GM23338 (cell line): Measurements from ENCODE around the gene PIKFYVE. TPM values are rescaled to one million over a fixed set of nuclear protein-coding genes. Genes with fewer than 3 reads are reported as not detected.
A peak's percentile ranks its signal among the peaks of the same experiment; 100 is the strongest.
"Not testable (repeated sequence)": the region's sequence is repeated elsewhere in the genome, so short reads cannot be mapped to it uniquely, and the experiment has no call there.

Experiments used
- ATAC-seq: fragments of 200-7000 bp; cut with Tn5 transposase; 3 replicates; pipeline ENCODE4 v1.9.1; 2020
- DNase-seq: peaks from one replicate; pipeline ENCODE4 v3.0.0-alpha.2; 2015; ENCODE audit warnings: low spot score
- H2AFZ ChIP-seq: fragments of 200-600 bp; sonication (generic); 2 replicates; pipeline ENCODE4 v1.8.0; 2016; ENCODE audit warnings: antibody characterized with exemption, mild to moderate bottlenecking, moderate library complexity
- H3F3A ChIP-seq: fragments of 200-600 bp; sonication (generic); replicated peaks from 2 replicates; pipeline ENCODE4 v1.8.0; 2017; ENCODE audit warnings: antibody characterized with exemption, mixed run types, low read depth
- H3K27ac ChIP-seq: fragments of 200-600 bp; sonication (generic); 2 replicates; pipeline ENCODE4 v1.6.1; 2016; ENCODE audit warnings: low read depth
- H3K27me3 ChIP-seq: fragments of 200-600 bp; sonication (generic); 2 replicates; pipeline ENCODE4 v1.8.0; 2016; ENCODE audit warnings: mild to moderate bottlenecking, mixed run types, moderate library complexity; ENCODE audit not compliant: insufficient read depth
- H3K36me3 ChIP-seq: fragments of 200-600 bp; sonication (generic); 2 replicates; pipeline ENCODE4 v1.8.0; 2016; ENCODE audit warnings: mild to moderate bottlenecking; ENCODE audit not compliant: insufficient read depth
- H3K4me1 ChIP-seq: fragments of 200-600 bp; sonication (generic); 2 replicates; pipeline ENCODE4 v1.8.0; 2016; ENCODE audit warnings: mild to moderate bottlenecking, moderate library complexity; ENCODE audit not compliant: insufficient read depth
- H3K4me2 ChIP-seq: fragments of 200-600 bp; sonication (generic); 2 replicates; pipeline ENCODE4 v1.7.1; 2017; ENCODE audit warnings: mixed run types
- H3K4me3 ChIP-seq: fragments of 200-600 bp; sonication (generic); 2 replicates; pipeline ENCODE4 v1.6.1; 2016; ENCODE audit warnings: mixed run types
- H3K79me2 ChIP-seq: fragments of 200-600 bp; sonication (generic); replicated peaks from 2 replicates; pipeline ENCODE4 v1.8.0; 2017; ENCODE audit warnings: mild to moderate bottlenecking; ENCODE audit not compliant: insufficient read depth
- H3K9me2 ChIP-seq: fragments of 200-600 bp; sonication (generic); 2 replicates; pipeline ENCODE4 v1.8.0; 2017; ENCODE audit not compliant: insufficient read depth
- H4K20me1 ChIP-seq: fragments of 200-600 bp; sonication (generic); replicated peaks from 2 replicates; pipeline ENCODE4 v1.8.0; 2017; ENCODE audit warnings: mild to moderate bottlenecking; ENCODE audit not compliant: insufficient read depth
- H3K27ac Mint-ChIP-seq: 2 replicates; pipeline ENCODE4 v1.8.0; 2020; ENCODE audit warnings: inconsistent platforms, mild to moderate bottlenecking, moderate library complexity, mixed read lengths
- H3K27me3 Mint-ChIP-seq: 3 replicates; pipeline ENCODE4 v1.8.0; 2022; ENCODE audit warnings: low read depth, mild to moderate bottlenecking, moderate library complexity, mixed read lengths, inconsistent platforms; ENCODE audit not compliant: insufficient read depth, poor library complexity
- H3K36me3 Mint-ChIP-seq: 3 replicates; pipeline ENCODE4 v1.8.0; 2021; ENCODE audit warnings: low read depth, mild to moderate bottlenecking, inconsistent platforms, moderate library complexity, mixed read lengths
- H3K4me1 Mint-ChIP-seq: 3 replicates; pipeline ENCODE4 v1.8.0; 2020; ENCODE audit warnings: mild to moderate bottlenecking, inconsistent platforms, mixed read lengths
- H3K4me3 Mint-ChIP-seq: 3 replicates; pipeline ENCODE4 v1.8.0; 2021; ENCODE audit warnings: moderate library complexity, mild to moderate bottlenecking, inconsistent platforms, mixed read lengths
- H3K9me3 Mint-ChIP-seq: 3 replicates; pipeline ENCODE4 v1.8.0; 2020; ENCODE audit warnings: moderate library complexity, mild to moderate bottlenecking, inconsistent platforms, mixed read lengths
- CREB1 ChIP-seq: fragments of 250-450 bp; sonication (Bioruptor Pico); IDR thresholded peaks from 2 replicates; pipeline ENCODE4 v1.5.0; 2020; ENCODE audit warnings: low read depth, mild to moderate bottlenecking, moderate library complexity
- ZNF331 ChIP-seq: fragments of 250-450 bp; sonication (Bioruptor Pico); IDR thresholded peaks from 2 replicates; pipeline ENCODE4 v1.5.0; 2020; ENCODE audit warnings: low read depth, mild to moderate bottlenecking, moderate library complexity
- polyA plus RNA-seq: library from polyadenylated mRNA; unstranded; fragments of >200 nt; fragmentation: Nextera tagmentation; extraction: Ambion mirVana; gene quantifications from 2 replicates; pipeline ENCODE4 v1.2.1, GENCODE V29; 2016
- total RNA-seq: library from RNA; depleted of rRNA; stranded (reverse); fragments of >200 nt; shearing (Covaris generic); gene quantifications from 2 replicates; pipeline ENCODE4 v1.2.3, GENCODE V29; 2014
- TF ChIP-seq, protein P1 (sequence below), 2 experiments: fragments of 200-600 bp in 1 of 2; sonication (generic) in 1 of 2; conservative IDR thresholded peaks; 2 replicates each; pipeline versions ENCODE4 v1.5.1 to v1.6.1; 2016 to 2017; ENCODE audit warnings: antibody characterized with exemption in 2 of 2, low read depth in 2 of 2, mild to moderate bottlenecking in 2 of 2, moderate library complexity in 1 of 2
- TF ChIP-seq, protein P2 (sequence below): IDR thresholded peaks from 2 replicates; pipeline ENCODE4 v1.6.1; 2016; ENCODE audit warnings: antibody characterized with exemption

Gene PIKFYVE
- total and polyA plus RNA-seq, 2 experiments from 2014 or later = 15.1 to 48.0 TPM

DNA sequence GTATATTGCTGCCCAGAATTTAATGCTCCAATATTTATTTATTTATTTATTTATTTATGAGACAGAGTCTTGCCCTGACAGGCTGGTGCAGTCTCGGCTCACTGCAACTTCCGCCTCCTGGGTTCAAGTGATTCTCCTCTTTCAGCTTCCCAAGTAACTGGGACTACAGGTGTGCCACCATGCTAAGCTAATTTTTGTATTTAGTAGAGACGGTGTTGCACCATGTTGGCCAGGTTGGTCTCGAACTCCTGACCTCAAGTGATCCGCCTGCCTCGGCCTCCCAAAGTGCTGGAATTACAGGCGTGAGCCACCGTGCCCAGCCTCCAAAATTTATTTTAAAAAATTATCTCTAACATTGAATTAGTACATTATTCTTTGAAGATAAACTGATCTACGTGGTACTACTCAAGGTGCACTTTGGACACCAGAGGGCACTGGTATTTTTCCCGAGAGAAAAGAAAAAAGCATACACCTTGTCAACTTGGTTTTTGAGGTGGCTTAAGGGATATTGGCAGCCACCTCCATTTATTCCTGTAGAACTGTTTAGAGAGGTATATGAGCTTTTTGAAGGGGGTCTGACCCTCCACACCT is 9.8 kb upstream of the PIKFYVE start:
- Mint-ChIP-seq H3K4me1 (peaks cover 29% of the 10 kb centered on the region), H3K4me3 (peak overlapping the region; percentile 99; the same call in 2 of the 3 replicates), H3K27ac (peak overlapping the region; percentile 49), H3K27me3 (peaks cover 13% of the 10 kb centered on the region), H3K9me3 (no peaks in the 10 kb centered on the region; the same call in 2 of the 3 replicates), H3K36me3 (peaks cover 28% of the 10 kb centered on the region)
- H3K4me1 ChIP-seq = peaks cover 24% of the 10 kb centered on the region
- DNase-seq = peak; percentile 58
- ATAC-seq = no peak
- H3K4me2 ChIP-seq = peak overlapping the region; percentile 76; the same call in 1 of the 2 replicates
- no peak overlapping the region for H3K4me3 ChIP-seq
- peaks cover 24% of the 10 kb centered on the region for H3K36me3 ChIP-seq
- H3K27ac ChIP-seq = peak overlapping the region; percentile 91
- peaks cover 11% of the 10 kb centered on the region for H4K20me1 ChIP-seq
- peaks cover 6% of the 10 kb centered on the region; the same call in 1 of the 2 replicates for H3F3A ChIP-seq
- H3K27me3 ChIP-seq = no peaks in the 10 kb centered on the region
- TF ChIP-seq, protein P1, sequence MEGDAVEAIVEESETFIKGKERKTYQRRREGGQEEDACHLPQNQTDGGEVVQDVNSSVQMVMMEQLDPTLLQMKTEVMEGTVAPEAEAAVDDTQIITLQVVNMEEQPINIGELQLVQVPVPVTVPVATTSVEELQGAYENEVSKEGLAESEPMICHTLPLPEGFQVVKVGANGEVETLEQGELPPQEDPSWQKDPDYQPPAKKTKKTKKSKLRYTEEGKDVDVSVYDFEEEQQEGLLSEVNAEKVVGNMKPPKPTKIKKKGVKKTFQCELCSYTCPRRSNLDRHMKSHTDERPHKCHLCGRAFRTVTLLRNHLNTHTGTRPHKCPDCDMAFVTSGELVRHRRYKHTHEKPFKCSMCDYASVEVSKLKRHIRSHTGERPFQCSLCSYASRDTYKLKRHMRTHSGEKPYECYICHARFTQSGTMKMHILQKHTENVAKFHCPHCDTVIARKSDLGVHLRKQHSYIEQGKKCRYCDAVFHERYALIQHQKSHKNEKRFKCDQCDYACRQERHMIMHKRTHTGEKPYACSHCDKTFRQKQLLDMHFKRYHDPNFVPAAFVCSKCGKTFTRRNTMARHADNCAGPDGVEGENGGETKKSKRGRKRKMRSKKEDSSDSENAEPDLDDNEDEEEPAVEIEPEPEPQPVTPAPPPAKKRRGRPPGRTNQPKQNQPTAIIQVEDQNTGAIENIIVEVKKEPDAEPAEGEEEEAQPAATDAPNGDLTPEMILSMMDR (conservative IDR thresholded peaks at IDR 0.05; ENCODE audit: low read depth in 2 of 2) = peak; percentile 49 to 62
- TF ChIP-seq, protein P2, sequence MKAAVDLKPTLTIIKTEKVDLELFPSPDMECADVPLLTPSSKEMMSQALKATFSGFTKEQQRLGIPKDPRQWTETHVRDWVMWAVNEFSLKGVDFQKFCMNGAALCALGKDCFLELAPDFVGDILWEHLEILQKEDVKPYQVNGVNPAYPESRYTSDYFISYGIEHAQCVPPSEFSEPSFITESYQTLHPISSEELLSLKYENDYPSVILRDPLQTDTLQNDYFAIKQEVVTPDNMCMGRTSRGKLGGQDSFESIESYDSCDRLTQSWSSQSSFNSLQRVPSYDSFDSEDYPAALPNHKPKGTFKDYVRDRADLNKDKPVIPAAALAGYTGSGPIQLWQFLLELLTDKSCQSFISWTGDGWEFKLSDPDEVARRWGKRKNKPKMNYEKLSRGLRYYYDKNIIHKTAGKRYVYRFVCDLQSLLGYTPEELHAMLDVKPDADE = no peak
- H2AFZ ChIP-seq = no peak overlapping the region
- H3K9me2 ChIP-seq = no peaks in the 10 kb centered on the region
- peaks cover 35% of the 10 kb centered on the region for H3K79me2 ChIP-seq

GRCh38 chr2:208256849-208257813 is 8.9 kb upstream of the PIKFYVE start:
- not testable (repeated sequence) for H3F3A ChIP-seq, H3K4me3 Mint-ChIP-seq, H3K27me3 ChIP-seq, ATAC-seq, DNase-seq, H3K9me2 ChIP-seq, H4K20me1 ChIP-seq, H3K9me3 Mint-ChIP-seq, H3K4me2 ChIP-seq, H2AFZ ChIP-seq, H3K4me3 ChIP-seq
- H3K27ac ChIP-seq = peak overlapping the region; percentile 77; the same call in 1 of the 2 replicates
- peaks cover 19% of the 10 kb centered on the region for H3K36me3 Mint-ChIP-seq
- H3K4me1 ChIP-seq = peaks cover 18% of the 10 kb centered on the region
- H3K27me3 Mint-ChIP-seq = peaks cover 13% of the 10 kb centered on the region
- peaks cover 27% of the 10 kb centered on the region for H3K79me2 ChIP-seq
- H3K4me1 Mint-ChIP-seq = peaks cover 24% of the 10 kb centered on the region
- H3K27ac Mint-ChIP-seq = peak overlapping the region; percentile 49
- H3K36me3 ChIP-seq = peaks cover 16% of the 10 kb centered on the region

DNA sequence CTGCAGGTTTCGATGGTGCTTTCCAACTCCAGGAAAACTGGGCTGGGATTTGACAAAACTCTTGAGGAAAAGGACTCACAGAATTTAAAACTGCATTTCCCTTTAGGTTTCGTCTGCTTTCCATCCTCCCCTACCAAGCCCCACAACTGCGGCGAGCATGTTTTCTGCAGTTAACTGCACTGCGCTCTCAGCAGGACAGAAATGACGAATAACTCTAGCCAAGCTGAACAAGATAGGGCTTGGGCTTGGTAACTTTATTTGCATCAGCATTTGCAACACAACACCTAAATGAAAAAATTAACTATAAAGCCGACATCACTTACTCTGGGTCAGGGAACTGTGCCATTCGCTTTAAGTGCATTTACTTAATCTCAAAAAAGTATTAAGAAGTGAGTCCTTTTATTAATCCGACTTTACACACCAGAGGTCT is 669 bp upstream of the PIKFYVE start:
- H3K27me3 ChIP-seq = no peaks in the 10 kb centered on the region
- H3K4me3 ChIP-seq = peak overlapping the region; percentile 75
- DNase-seq (peak; percentile 56), ATAC-seq (peak; percentile 27)
- Mint-ChIP-seq H3K4me1 (peaks cover 19% of the 10 kb centered on the region), H3K36me3 (peaks cover 2% of the 10 kb centered on the region; the same call in 1 of the 3 replicates), H3K27me3 (peaks cover 11% of the 10 kb centered on the region), H3K9me3 (peaks cover 4% of the 10 kb centered on the region; the same call in 1 of the 3 replicates), H3K4me3 (peak overlapping the region; percentile 95), H3K27ac (peak overlapping the region; percentile 98)
- no peaks in the 10 kb centered on the region for H3K9me2 ChIP-seq
- H3K79me2 ChIP-seq = peaks cover 39% of the 10 kb centered on the region
- H4K20me1 ChIP-seq = peaks cover 8% of the 10 kb centered on the region
- H3F3A ChIP-seq = peaks cover 8% of the 10 kb centered on the region; the same call in 1 of the 2 replicates
- H3K4me2 ChIP-seq = peak overlapping the region; percentile 74
- no peak for TF ChIP-seq ZNF331
- TF ChIP-seq CREB1 = 0 out of 2 replicates have a peak, but pooled peaks have one; percentile 9
- TF ChIP-seq, protein P2 = no peak
- peak overlapping the region; percentile 85 for H3K27ac ChIP-seq
- peak overlapping the region; percentile 21; the same call in 1 of the 2 replicates for H2AFZ ChIP-seq
- H3K4me1 ChIP-seq = peaks cover 17% of the 10 kb centered on the region
- no peaks in the 10 kb centered on the region for H3K36me3 ChIP-seq
